B cell (primary cell): Measurements from ENCODE around the gene FST.

ENCODE experiments used
- EZH2 ChIP-seq: IDR thresholded peaks from 2 replicates; pipeline ENCODE4 v1.6.1; 2012; ENCODE audit warnings: borderline replicate concordance, low read depth, mild to moderate bottlenecking, moderate library complexity, low read length; ENCODE audit not compliant: insufficient read depth, poor library complexity, severe bottlenecking
- TF ChIP-seq, protein P1 (sequence below): fragments of 200-600 bp; IDR thresholded peaks from one replicate; pipeline ENCODE4 v1.8.0; 2022; ENCODE audit warnings: antibody characterized with exemption, mild to moderate bottlenecking

DNA sequence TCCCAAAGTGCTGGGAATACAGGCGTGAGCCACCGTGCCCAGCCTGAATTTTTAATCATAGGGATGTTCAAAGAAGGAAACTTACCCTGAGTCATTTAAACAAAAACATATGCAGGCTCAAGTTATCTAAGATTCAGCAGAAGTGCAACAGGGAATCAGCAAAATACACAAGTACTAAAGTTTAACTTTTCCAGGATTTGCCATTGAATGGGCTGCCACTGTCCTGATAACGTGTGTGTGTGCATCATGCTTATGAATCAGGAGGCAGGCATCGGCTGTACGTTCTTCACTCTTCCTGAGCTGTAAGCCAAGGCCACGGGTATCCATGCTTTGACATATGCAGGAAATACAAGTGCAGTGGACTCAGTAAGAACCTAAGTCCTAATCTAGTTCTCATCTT is 48.8 kb upstream of the FST start:
- TF ChIP-seq, protein P1, sequence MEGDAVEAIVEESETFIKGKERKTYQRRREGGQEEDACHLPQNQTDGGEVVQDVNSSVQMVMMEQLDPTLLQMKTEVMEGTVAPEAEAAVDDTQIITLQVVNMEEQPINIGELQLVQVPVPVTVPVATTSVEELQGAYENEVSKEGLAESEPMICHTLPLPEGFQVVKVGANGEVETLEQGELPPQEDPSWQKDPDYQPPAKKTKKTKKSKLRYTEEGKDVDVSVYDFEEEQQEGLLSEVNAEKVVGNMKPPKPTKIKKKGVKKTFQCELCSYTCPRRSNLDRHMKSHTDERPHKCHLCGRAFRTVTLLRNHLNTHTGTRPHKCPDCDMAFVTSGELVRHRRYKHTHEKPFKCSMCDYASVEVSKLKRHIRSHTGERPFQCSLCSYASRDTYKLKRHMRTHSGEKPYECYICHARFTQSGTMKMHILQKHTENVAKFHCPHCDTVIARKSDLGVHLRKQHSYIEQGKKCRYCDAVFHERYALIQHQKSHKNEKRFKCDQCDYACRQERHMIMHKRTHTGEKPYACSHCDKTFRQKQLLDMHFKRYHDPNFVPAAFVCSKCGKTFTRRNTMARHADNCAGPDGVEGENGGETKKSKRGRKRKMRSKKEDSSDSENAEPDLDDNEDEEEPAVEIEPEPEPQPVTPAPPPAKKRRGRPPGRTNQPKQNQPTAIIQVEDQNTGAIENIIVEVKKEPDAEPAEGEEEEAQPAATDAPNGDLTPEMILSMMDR: no peak
- TF ChIP-seq EZH2: no peak
